Stimulated activated naive CD4-positive, alpha-beta T cell treated with Interleukin-2 at 50 U/mL for 16 hours (primary cell): ENCODE measurements around the gene PKNOX2.

Experiments used
- DNase-seq: peaks from one replicate; lab custom pipeline; 2025; lab: John Stamatoyannopoulos, UW

PKNOX2 gene

GRCh38 chr11:125164422-125165110, at the start of gene PKNOX2:
Gene PKNOX2 (plus strand): TSS chr11:125164751. CDS start chr11:125351306, 186,555 bp downstream.
- peak; percentile 72 for DNase-seq

- DNase-seq, result no peak
These were observed 47.1 kb upstream of the PKNOX2 start for GRCh38 chr11:125117429-125117828.

DNA sequence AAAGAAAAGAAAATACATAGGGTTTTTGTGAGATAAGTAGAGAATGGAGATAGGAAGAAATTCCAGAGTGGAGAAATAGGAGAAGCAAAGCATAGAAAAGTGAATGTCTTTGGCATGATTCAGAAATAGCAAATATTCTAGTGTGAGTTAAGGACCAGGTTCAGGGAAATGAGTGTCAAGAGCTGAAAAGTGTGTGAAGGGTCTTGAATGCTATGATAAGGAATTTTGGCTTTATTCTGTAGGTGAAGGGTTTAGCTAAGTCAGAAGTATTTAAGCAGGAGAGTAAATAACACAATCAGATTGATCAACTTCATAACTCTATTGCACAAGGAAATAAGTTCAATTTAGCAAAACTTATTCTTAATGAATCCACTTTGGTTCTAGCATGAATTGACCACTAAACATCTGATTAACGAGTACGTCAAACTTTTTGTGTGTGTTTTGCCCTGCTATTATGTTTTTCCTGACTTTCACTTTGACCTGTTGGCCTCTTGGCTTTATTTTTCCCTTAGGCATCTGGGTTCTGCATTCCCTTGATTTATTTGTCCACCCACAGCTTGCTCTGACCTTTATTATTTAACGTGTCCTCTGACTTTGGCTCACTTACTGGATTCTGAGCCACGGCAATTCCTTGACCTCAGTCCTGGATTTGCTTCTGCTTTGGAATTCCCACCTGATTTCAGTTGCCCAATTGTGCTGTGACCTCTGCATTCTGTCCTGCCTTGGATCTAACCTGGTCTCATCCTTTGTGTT, 41.2 kb upstream of the PKNOX2 start:
- no peak for DNase-seq

- DNase-seq, result peak; percentile 14
These were observed 40.5 kb upstream of the PKNOX2 start for GRCh38 chr11:125123947-125124617.

DNA sequence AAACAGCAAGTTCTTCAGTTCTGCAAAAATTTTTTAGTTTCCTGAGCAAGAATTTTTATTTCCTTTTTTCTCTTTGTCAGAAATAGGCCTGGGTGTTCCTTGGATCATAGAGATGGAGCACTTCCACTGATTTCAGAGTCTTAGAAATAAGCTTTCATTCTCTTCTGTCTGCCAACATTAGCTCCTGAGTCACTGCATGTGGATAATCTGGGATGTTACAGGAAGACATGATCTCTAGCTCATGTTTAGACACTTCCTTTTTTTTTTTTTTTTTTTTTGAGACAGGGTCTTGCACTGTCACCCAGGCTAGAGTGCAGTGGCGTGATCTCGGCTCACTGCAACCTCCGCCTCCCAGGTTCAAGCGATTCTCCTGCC, 39.9 kb upstream of the PKNOX2 start:
- DNase-seq, result no peak

- no peak for DNase-seq
These were observed 36.1 kb upstream of the PKNOX2 start for GRCh38 chr11:125128450-125128849.

DNA sequence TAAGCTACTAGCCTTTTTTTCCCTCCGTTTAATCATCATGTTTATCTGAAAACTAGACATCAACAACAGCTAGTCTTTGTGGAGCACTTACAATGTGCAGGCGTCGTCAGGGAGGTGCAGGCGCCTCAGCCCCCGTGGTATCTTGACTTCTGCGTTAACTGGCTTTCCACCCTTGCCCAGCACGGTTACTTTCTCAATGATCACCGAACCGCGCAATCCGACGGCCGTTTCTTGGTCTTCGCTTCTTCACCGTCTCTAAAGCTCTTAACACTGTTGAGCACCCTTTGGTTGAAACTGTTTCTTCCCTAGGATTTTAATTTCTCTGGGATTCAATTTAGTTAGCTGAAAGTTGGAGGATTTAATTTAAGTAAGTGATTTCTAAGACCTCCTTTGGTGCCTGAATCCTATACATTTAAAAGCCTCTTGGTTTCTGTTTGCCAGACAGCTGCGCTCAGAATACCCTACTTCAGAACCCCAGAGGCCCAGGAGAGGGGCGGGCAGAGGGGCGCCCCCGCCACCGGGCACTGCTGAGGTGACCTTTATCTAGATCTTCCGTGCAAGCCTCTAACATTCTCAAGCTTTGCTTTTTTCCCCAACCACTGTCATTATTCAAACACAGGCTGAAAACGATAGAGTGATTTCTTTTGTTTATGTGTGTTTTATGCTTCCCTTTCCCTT, 35.1 kb upstream of the PKNOX2 start:
- no peak for DNase-seq

DNA sequence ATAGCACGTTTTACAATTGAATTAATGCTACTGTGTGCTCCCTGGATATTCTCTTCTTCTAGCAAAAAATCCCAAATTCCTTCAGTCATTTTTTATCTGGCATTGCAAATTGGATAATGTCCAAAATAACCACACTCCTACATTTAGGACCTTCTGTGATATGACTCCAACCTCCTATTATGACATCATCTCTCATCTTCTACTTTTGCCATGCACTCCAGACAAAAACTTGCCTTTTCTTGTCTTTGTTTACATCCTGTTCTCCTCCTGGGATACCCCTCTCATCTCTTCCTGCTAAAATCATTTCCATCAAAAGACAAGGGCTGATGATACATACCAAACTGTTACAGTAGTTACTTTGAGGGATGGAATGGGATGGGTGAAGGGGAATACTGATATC, 32.5 kb upstream of the PKNOX2 start:
- no peak for DNase-seq

DNA sequence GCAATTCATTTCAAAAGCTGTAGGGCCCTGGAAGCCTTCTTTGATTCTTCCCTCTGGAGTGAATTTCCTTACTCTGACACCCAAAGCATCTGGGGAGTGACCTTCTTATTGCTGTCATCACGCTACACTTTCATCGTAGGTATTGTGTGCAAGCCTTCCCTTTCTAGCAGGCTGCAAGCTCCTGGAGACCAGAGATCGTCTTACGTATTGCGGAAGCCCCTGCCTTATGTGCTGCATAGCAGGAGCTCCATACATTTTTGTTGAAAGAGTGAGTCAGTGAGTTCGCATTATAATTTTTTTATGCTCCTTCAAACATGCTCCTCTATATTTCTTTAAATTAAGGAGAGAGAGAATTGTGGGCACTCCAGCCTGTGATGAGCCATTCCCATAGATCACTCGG, 32.0 kb upstream of the PKNOX2 start:
- no peak for DNase-seq

DNA sequence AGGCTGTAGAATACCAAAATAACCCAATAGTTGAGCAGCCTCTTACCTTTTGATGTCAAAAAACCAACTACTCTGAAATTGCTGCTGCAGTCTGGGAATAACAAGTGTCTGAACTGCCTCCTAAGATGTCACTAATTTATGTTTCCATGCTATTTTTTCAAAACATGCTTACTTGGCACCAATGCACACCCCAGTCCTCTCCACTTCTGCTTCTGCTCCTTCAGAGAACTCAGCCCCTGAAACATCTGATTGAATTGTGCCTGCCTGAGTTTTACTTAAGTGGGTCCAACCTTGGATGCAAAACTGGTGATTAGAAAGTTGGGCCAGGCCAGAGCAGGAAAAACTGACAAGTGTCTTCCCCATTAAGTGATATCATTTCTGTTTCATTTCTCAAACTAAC, 28.6 kb upstream of the PKNOX2 start:
- no peak for DNase-seq

- no peak for DNase-seq
These were observed 25.6 kb upstream of the PKNOX2 start for GRCh38 chr11:125138966-125139365.

DNA sequence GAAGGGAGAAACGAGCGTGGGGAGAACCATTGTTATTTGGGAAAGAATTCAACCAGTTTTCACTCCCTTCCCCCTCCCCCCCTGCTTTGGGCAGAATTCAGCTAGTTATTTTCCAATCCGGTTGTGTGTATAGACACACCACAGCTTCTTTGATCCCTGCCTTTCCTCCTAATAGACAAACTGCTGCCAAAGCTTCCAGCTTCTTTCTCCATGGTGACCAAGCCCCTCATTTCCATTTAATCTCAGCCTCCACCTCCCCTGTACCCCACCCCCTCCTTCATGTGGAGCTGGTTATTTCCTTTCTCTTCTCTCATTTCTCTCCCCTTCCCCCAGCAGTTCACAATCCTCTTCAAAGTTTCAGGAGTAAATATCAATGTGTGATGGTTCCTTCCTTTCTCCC, 24.8 kb upstream of the PKNOX2 start:
- no peak for DNase-seq

GRCh38 chr11:125140233-125140632, 24.3 kb upstream of the PKNOX2 start:
- no peak for DNase-seq

DNA sequence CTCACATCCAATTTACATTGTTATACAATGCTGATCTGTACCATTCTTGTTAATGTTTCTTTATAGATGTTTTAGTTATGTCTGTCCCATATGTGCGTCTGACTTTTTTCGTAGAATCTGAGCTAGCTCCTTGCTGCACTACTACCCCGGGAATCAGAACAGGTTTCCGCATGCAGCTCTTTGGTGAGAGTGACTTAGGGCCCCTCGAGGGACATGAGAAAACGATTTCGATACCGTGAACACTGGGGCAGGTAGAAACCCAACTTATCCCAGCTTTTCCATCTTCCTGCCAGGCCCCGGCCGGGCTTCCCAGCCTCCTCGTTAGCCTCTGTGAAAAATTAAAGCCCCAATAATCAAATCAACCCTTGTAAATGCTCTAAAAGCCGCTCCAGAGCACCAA, 23.4 kb upstream of the PKNOX2 start:
- DNase-seq, result no peak

DNA sequence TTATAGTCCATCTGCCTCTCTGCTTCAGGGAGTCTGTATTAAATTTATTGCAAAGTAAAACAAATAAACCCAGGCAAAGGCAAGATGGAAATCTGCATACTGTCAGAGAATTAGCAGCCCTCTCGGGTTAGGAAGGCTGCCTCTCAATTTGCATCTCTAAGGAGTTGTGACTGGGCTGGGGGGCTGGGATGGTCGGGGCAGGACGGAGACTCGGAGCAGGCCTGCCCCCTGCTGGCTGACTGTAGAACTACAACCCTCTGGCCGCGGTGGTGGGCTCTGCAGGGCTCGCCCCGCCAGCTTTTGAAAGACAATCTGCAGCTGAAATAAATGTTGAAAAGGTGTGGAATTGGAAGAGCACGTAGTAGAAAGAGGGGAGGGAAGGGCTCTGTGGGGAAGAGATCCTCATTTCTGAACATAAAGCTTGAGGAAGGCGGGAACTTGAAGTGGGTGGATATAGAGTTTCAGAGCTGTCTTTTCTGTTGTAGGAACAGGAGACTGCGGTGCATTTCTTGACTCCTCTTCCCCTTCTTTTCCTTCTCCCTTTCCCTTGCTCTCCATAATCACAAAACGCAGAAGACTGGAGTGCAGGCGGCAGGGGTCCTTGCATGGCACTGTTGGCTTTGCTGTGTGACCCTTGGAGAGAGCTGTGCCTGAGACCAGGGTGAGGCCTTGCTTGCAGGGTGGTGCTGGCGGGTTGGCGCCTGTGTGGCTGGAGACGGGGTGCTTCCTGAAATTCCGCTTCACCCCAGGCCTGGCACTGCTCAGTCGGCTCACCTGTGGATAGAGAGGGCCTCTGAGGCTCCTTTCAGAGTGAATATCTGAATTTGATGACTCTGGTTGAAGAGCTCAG, 22.6 kb upstream of the PKNOX2 start:
- peak; percentile 28 for DNase-seq

DNA sequence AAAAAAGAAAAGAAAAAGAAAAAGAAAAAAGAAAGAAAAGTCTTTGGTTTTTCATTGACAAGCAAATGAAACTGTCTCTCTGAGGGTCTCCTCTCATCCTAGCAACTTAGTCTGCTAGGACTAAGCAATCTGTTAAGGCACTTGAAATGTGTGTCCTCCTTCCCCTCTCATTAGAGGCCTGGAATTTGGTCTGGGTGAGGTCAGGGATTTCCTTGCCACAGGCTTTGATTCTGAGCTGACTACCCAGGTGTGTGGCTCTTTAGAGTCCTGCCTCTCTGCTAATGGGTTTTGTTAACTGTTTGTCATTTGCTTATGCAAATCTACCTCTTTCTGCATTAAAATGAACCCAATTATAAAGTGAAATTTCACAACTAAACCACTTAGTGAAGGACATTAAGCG, 18.3 kb upstream of the PKNOX2 start:
- DNase-seq, result no peak

DNA sequence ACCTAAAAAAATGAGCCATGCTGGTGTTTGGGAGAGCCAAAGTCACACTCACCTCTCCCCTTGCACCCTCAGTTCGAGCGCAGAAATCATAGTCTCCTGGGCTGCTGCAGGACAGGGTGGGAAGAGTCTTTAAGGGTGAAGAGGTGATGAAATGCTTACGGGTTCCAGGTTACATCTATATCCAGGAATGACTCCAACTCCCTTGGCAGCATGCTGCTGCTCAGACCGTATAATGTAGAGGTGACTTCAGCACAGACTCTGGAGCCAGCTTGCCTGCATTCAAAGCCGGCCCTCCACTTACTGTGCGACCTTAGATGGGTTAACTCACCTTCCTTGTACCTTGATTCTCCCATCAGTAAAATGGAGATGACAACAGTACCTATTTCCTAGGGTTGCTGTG, 17.3 kb upstream of the PKNOX2 start:
- no peak for DNase-seq

DNA sequence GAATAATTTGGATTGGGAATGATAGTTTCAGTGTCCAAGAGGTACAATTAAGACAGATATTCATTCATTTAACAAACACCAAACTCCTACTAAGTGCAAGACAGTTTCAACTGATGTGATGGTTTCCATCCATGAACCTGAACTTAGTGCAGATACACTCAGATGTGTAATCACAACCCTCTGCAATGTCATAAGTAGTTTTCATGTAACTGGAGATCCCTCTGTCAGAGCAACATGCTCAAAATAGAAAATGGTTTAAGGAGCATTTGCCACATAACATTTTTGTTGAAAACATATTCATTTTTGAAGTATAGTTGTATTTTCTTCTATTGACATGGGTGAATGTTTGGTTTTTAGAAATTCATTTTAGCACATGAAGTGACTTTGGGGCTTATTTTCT, 16.5 kb upstream of the PKNOX2 start:
- no peak for DNase-seq

DNA sequence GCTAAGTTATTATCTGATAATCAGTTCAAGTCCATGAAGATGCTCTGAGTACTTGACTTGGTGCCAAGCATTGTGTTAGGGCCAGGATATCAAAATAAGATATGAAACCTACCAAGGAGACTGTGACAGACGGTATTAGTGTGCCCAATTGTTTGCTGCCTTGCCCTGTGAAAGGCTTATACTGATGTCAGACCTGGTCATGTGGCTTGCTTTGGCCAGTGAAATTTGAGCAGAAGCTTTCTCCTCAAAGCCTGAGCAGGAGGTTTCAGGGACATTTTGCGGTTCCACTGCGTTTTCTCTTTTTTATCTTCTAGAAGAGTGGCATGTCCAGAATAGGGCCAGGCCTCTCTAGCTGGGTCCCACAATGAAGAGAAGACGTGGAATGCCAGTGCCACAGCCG, 15.8 kb upstream of the PKNOX2 start:
- DNase-seq, result no peak

DNA sequence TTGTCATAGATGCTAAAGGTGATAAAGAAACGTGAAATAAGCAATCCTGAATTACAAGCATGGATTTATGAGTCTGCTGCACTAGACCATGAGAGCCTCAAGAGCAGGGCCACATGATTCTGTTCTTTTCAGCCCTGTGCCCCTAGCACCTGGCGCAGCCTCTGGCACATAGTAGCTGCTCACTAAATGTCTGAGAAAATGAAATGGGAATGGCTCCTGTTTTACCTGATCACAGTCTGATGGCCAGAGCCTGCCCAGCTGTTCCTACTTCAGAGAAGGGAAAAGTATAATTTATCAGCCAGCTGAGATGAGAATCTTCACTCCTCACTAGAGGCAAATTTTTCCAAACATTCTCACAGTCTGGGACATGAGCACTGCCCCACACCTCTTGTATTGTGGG, 10.7 kb upstream of the PKNOX2 start:
- no peak for DNase-seq

- no peak for DNase-seq
These were observed 10.0 kb upstream of the PKNOX2 start for GRCh38 chr11:125154378-125155099.
